A172 (cell line): ENCODE results near the gene PDE8A. TPM values are rescaled to one million over a fixed set of nuclear protein-coding genes. Genes with fewer than 3 reads are reported as not detected.
A peak's percentile ranks its signal among the peaks of the same experiment; 100 is the strongest.
"Not testable (repeated sequence)": the region's sequence is repeated elsewhere in the genome, so short reads cannot be mapped to it uniquely, and the experiment has no call there.

Source experiments
- DNase-seq: peaks from one replicate; pipeline ENCODE4 v3.0.0-alpha.2; 2015; ENCODE audit warnings: low spot score
- total RNA-seq: library from RNA; depleted of rRNA; stranded (reverse); fragments of >200 nt; shearing (Covaris generic); gene quantifications from 2 replicates; pipeline ENCODE4 v1.2.3, GENCODE V29; 2014

PDE8A gene
- total RNA-seq, 1 experiment from 2014 or later, result 13.8 TPM

- no peak for DNase-seq
Measured at GRCh38 chr15:84990507-84990906, 8.9 kb downstream of the PDE8A start.

DNA sequence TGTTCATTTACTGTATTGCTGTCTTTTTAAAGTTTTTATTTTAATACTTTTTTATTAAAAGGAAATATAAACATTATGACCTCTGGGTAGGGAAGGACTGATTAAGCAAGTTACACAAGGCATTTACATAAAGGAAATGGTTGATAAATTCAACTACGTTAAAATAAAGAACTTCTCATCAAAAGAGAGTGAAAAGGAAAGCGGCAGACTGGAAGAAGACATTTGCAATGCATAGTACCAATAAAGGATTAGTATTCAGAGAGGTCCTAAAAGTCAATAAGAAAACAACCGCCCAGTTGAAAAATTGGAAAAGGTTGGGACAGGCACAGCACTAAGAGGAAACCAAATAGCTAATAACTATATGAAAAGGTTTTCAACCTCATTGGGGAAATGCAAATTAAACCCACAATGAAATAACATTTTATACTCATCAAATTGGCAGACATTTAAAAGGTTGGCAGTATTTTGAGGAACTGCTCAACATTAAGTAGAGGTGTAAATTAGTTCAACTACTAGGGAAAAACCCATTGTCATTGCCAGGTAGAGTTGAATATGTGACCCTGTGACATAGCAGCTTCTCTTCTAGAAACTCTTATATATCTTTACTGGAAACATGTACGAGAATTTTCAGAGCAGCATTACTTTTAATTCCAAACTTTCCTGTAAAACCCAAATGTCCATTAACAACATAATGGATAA is 9.5 kb downstream of the PDE8A start:
- no peak for DNase-seq

- DNase-seq, result peak; percentile 84
Measured at GRCh38 chr15:84992157-84992944, 10.7 kb downstream of the PDE8A start.

GRCh38 chr15:84996055-84996454 is 14.4 kb downstream of the PDE8A start:
- no peak for DNase-seq

GRCh38 chr15:84996714-84997113 is 15.1 kb downstream of the PDE8A start:
- DNase-seq, result not testable (repeated sequence)

GRCh38 chr15:84997214-84997613 is 15.6 kb downstream of the PDE8A start:
- DNase-seq, result not testable (repeated sequence)

- DNase-seq, result no peak
Measured at GRCh38 chr15:85000189-85000864, 18.7 kb downstream of the PDE8A start.

DNA sequence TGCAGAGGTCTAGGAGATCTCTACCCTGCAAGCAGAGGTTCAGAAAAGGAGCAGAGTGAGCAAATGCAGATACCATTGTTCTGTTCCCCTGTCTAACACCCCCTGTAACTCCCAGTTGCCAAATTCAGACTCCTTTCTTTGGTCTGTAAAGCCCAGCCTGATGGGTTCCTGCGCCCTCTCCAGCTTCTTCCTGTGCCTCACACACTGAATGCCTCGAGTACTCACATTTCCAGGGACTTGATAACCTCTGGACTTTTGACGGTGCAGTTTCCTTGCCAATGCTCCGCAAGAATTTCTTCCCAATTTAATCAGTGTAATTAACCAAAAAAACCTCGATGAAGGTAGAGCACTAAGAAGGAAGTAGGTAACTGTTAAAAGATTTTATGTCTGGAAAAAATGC is 19.3 kb downstream of the PDE8A start:
- no peak for DNase-seq

DNA sequence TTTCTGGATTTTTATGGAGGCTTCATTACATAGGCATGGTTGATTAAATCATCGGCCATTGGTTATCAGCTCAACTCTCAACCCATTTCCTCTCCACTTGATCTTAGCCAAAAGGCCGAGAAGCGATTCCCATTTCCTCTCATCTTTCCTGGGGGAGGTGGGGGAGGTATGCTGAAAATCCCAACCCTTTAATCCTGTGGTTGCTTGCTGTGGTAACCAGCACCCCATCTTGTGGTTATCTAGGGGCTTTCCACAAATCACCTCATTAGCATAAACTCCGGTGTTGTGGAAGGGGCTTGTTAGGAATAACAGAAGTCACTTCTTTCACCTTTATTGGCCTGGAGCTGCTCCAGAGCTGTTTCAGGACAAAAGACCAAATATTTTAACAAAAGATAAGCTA is 20.9 kb downstream of the PDE8A start:
- DNase-seq, result peak; percentile 35

GRCh38 chr15:85003593-85004312 is 22.1 kb downstream of the PDE8A start:
- no peak for DNase-seq

DNA sequence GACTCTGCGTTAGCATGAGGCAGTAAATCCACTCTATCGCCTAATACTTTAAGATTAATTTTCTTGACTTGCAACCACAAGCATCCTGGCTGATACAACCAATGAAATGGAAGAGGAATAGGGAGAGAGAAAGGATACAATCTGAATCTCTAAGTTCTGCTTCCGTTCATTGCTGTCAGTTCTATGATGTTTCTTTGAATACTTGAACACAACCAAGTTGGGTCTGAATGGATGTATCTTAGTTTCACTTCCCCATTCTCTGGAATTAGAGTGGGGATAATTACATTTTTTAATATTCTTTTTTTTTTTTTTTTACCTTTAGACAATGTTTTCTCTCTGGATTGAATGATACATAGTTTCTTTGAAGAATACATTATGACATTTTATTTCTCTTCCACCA is 22.9 kb downstream of the PDE8A start:
- DNase-seq, result no peak

- no peak for DNase-seq
Measured at GRCh38 chr15:85005319-85005718, 23.7 kb downstream of the PDE8A start.

DNA sequence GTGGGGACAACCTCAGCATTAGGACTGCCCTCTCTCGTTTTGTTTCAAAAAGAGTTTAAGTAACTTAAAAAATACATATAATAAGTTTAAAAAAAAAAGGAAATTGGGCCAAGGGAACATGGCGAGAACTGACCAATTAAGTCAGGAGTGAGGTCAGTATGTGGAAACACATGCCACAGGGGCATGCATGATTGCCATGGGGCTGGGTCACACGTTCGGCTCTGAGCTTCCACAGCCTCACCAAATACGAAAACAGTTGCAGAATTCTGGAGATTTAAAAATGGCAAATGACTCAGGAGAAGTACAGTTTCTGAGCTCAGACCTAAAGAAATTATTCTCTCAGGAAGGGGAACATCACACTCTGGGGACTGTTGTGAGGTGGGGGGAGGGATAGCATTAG is 24.1 kb downstream of the PDE8A start:
- DNase-seq, result no peak

- DNase-seq, result no peak
Measured at GRCh38 chr15:85006201-85006600, 24.5 kb downstream of the PDE8A start.

GRCh38 chr15:85006655-85007054 is 25.0 kb downstream of the PDE8A start:
- no peak for DNase-seq

DNA sequence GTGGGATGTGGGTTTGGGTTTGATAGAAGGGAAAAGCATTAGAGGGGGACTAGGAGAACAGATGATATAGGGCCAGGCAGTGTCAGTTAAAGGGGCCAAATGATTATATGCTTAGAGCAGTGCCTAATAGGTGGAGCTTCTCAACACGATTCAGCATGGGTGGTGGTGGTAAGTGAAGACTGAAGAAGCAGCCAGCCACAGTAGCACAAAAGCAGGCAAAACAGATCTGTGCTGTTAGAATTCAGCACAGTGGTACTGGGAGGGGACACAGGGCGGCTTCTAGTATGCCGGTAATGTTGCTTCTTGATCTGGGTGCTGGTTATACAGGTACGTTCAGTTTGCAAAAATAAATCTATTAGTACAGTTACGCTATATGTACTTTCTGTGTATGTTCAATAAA is 25.5 kb downstream of the PDE8A start:
- no peak for DNase-seq

DNA sequence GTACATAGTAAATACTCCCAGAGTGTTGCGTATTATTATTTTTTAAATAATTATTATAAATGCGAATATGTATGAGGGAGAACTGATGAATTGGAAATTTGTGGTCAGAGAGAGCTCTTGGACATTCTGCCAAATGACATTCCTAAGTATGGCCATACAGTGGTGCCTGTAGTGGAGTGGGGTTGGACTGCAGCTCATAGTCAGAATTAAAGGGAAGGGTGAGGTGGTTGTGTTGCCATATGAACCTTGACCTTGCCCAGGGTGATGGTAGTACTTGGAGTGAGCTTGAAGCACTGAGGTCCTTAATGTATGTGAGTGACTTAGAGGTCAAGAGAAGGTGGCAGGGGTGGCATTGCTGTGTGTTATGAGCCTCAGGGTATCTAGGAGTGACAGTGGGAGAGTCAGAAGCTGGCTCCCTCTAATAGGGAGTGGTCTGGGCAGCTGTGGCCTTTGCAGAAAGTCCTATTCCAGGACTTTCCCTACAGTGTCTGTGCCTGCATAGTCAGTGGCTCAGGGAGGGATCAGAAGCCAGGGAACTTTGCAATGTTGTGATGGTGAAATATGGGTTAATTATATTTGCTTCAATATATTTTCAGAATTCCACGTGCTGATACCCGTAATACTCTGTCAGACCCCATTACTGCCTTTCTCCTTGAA is 26.2 kb downstream of the PDE8A start:
- DNase-seq, result no peak

GRCh38 chr15:85008474-85009260 is 27.0 kb downstream of the PDE8A start:
- no peak for DNase-seq

DNA sequence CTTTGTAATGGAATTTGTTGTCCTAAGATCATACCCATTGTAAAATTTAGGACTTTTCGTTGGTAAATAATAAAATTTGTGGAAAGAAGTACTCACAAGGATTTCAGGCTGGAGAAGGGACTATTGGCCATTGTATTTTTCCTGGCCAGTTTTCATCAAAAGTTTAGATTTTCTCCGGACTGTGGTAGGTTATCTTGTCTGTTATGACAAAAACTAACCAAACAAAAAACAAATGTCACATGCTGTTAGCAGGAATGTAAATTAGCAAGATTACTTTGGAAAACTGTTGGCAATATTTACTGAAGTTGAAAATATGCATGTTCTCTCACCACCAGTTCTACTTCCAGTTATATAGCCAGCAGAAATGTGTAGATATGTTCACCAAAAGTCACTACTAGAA is 27.8 kb downstream of the PDE8A start:
- no peak for DNase-seq

GRCh38 chr15:85010071-85010385 is 28.4 kb downstream of the PDE8A start:
- no peak for DNase-seq
